IPS-18a (cell line): ENCODE data around the gene PCDH15.

Source experiments
- H3K27ac ChIP-seq: one replicate; pipeline ENCODE4 v1.5.1; 2013; ENCODE audit warnings: low read length
- H3K27me3 ChIP-seq: one replicate; pipeline ENCODE4 v1.6.1; 2013; ENCODE audit warnings: mild to moderate bottlenecking, low read length; ENCODE audit not compliant: control insufficient read depth, insufficient read depth
- H3K36me3 ChIP-seq: one replicate; pipeline ENCODE4 v1.6.1; 2013; ENCODE audit warnings: low read depth, low read length; ENCODE audit not compliant: control insufficient read depth
- H3K4me1 ChIP-seq: one replicate; pipeline ENCODE4 v1.6.1; 2013; ENCODE audit warnings: low read depth, low read length; ENCODE audit not compliant: control insufficient read depth
- H3K4me3 ChIP-seq: one replicate; pipeline ENCODE4 v1.5.1; 2013; ENCODE audit warnings: low read length
- H3K9ac ChIP-seq: one replicate; pipeline ENCODE4 v1.6.1; 2013; ENCODE audit warnings: mild to moderate bottlenecking, low read length, moderate library complexity
- H3K9me3 ChIP-seq: one replicate; pipeline ENCODE4 v1.6.1; 2013; ENCODE audit warnings: low read depth, low read length; ENCODE audit not compliant: control insufficient read depth

PCDH15 gene

DNA sequence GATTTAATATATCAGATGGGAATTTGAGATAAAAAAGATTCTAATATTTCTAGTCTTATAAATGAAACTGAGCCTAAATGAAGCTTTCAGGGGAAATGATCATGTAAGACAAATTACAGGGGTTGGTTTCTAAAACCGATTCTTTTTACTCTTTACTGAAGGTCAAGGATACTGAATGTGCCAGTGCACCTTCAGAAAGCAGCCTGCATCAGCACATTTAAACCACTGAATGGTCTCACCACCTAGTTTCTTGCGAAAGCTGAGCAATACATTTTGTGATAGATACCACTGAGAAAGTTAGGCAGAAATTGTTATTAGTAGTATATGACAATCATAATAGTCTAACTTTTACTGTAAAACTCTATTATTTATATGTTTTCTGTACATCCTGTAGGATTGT lies 180.7 kb downstream of the PCDH15 start:
- Histone ChIP-seq H3K27me3 (no peaks in the 10 kb centered on the region), H3K27ac (no peak overlapping the region), H3K4me1 (no peaks in the 10 kb centered on the region), H3K9me3 (no peaks in the 10 kb centered on the region), H3K9ac (no peak overlapping the region), H3K4me3 (no peak overlapping the region), H3K36me3 (no peaks in the 10 kb centered on the region)

DNA sequence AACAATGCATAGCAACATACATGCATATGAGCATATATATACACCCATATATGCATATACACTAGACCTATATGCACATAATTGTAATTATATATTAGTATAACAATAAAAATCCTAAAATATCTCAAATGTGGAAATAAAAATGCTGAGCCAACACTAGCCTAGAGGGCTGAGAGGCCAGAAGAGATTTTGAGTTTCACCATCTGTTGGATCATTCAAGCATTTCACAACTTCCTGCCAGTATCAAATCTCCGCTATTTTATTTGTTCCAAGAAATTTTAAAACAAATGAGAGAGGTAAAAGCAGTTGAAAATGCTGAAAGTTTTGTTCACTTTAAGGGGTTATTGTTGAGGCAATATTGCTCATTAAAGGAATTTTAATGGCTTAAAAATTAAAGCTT lies 187.0 kb downstream of the PCDH15 start:
- Histone ChIP-seq H3K9me3 (no peaks in the 10 kb centered on the region), H3K27me3 (no peaks in the 10 kb centered on the region), H3K36me3 (no peaks in the 10 kb centered on the region), H3K27ac (no peak overlapping the region), H3K9ac (no peak overlapping the region), H3K4me1 (no peaks in the 10 kb centered on the region), H3K4me3 (no peak overlapping the region)

DNA sequence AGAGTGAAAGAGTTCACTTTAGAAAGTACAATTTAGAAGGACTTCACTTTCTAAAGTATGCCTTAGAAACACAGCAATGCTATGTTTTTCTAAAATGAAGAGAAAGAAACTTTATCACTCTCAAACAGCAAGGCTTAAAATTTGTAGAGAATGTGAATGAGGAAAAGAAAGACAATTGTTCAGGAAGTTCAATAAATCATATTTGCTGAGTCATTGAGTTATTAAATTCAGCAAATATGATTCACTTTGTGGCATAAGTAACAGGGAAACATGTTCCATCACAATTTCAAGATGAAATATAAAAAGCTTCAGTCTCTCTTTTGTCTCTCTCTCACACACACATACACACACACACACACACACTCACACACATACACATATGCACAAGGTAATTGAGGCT lies 187.9 kb downstream of the PCDH15 start:
- H3K4me1 ChIP-seq = no peaks in the 10 kb centered on the region
- H3K27ac ChIP-seq = no peak overlapping the region
- H3K9ac ChIP-seq = no peak overlapping the region
- H3K27me3 ChIP-seq = no peaks in the 10 kb centered on the region
- H3K9me3 ChIP-seq = no peaks in the 10 kb centered on the region
- no peaks in the 10 kb centered on the region for H3K36me3 ChIP-seq
- H3K4me3 ChIP-seq = no peak overlapping the region

DNA sequence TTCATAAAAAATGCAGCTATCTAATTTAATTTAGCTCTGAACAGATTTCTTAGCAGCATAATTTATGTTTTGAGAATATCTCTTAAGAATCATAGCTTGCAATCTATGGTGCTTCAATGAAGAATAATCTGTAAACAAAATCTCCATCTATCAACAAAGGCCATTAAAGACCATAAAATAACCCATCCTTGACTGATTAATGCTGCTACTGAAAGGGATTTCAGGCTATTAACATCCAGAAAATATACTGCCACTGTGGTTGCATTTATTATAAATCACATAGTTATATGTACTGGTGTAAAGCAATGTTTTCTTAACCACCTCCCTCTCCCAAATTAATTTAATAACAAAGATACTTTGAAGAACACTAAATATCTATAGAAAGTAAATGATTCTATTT lies 191.6 kb downstream of the PCDH15 start:
- H3K9ac ChIP-seq = no peak overlapping the region
- H3K4me3 ChIP-seq = no peak overlapping the region
- no peaks in the 10 kb centered on the region for H3K9me3 ChIP-seq
- no peaks in the 10 kb centered on the region for H3K4me1 ChIP-seq
- H3K36me3 ChIP-seq = no peaks in the 10 kb centered on the region
- H3K27me3 ChIP-seq = no peaks in the 10 kb centered on the region
- no peak overlapping the region for H3K27ac ChIP-seq

DNA sequence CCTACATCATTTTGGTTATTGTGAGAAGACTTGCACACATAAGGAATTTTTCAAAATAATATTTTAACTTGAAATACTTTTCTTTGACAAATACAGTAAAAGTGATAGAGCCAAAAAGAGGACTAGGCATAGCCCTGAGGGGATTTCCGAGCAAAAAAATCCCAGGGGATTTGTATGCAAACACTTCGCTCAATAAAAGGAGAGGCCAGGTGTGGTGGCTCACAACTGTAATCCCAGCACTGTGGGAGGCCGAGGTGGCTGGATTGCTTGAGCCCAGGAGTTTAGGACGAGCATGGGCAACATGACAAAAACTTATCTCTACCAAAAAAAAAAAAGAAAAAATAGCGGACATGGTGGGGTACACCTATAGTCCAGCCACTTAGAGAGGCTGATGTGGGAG lies 193.0 kb downstream of the PCDH15 start:
- H3K9me3 ChIP-seq = no peaks in the 10 kb centered on the region
- no peaks in the 10 kb centered on the region for H3K4me1 ChIP-seq
- H3K27ac ChIP-seq = no peak overlapping the region
- no peak overlapping the region for H3K9ac ChIP-seq
- H3K36me3 ChIP-seq = no peaks in the 10 kb centered on the region
- H3K27me3 ChIP-seq = no peaks in the 10 kb centered on the region
- H3K4me3 ChIP-seq = no peak overlapping the region

DNA sequence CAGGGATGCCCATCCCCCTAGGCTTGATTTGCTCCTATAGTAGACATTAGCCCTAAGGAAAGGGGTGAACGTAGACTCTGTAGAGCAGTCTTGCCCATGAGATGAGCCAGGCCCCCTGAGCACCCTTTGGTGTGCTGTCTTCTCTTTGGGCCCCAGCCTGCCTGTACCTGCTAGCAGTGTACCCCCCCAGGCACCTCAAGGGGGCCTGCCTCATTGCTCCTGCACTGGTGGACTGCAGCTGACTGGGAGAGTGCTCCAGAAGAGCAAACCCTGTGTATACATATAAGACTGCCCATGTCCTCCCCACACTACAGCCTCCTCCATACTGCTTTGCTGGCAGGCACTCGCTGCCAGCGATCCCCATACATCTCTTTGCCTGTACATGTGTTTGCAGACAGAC lies 206.7 kb downstream of the PCDH15 start:
- H3K4me1 ChIP-seq = no peaks in the 10 kb centered on the region

DNA sequence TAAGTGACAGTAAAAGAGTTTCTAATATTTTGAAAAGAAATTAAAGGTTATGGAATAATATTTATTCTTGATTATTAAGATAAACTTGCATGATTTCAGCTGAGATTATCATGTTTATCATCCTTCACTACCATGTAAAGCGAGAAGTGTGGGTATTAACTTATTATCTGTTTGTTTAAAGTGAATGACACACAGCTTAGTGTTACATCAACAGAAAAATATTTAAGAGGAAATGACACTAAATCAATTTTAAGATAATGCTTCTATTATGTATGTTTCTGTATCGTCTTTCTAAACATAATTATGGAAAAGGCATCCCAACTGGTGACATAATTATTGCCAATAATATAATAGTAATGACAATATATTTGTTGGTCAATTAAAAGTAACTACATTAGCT lies 213.1 kb downstream of the PCDH15 start:
- no peaks in the 10 kb centered on the region for H3K9me3 ChIP-seq
- no peaks in the 10 kb centered on the region for H3K27me3 ChIP-seq
- H3K4me3 ChIP-seq = no peak overlapping the region
- H3K27ac ChIP-seq = no peak overlapping the region
- H3K9ac ChIP-seq = no peak overlapping the region
- no peaks in the 10 kb centered on the region for H3K4me1 ChIP-seq
- no peaks in the 10 kb centered on the region for H3K36me3 ChIP-seq

More for the DNA sequence above, 206.7 kb downstream of the PCDH15 start:
- Histone ChIP-seq H3K27me3 (no peaks in the 10 kb centered on the region), H3K9me3 (no peaks in the 10 kb centered on the region), H3K9ac (no peak overlapping the region), H3K36me3 (no peaks in the 10 kb centered on the region), H3K27ac (no peak overlapping the region), H3K4me3 (no peak overlapping the region)

DNA sequence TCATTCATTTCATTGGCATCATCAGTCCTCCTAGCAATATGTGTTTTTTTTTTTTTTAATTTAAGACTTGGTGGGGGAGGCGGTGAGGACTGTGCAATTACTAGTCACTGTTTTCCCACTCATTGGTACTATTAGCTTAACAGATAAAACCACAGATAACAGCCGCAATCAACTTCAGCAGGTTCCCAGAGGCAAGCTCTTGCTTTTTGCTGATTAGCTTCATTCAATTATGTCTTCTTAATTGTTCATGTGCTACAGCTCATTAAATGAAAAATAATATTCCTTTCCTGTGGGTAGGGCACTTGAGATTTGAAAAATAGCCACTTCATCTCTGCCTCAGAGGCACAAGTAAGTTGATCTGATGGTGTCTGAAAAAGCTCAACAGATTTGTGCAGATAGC lies 215.5 kb downstream of the PCDH15 start:
- Histone ChIP-seq H3K36me3 (no peaks in the 10 kb centered on the region), H3K4me1 (no peaks in the 10 kb centered on the region), H3K9me3 (no peaks in the 10 kb centered on the region), H3K4me3 (no peak overlapping the region), H3K9ac (no peak overlapping the region), H3K27ac (no peak overlapping the region), H3K27me3 (no peaks in the 10 kb centered on the region)

DNA sequence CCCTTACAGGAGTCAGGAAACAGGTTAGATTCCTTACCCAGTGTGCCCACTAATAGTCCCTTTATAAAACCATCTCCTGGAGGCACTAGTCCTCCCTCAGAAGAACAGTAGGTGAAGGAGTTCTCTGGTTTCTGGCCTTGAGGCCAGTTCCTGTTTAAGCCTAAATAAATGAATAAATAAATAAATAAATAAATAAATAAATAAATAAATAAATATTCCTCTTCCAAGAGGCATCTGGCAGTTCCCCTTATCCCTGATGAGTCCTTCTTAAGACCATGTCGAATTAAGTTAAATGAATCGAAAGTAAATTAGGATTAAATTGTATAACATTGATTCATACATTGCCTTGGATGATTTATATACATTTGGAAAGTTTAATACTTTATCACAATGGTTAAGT lies 223.3 kb downstream of the PCDH15 start:
- Histone ChIP-seq H3K27me3 (no peaks in the 10 kb centered on the region), H3K36me3 (no peaks in the 10 kb centered on the region)

DNA sequence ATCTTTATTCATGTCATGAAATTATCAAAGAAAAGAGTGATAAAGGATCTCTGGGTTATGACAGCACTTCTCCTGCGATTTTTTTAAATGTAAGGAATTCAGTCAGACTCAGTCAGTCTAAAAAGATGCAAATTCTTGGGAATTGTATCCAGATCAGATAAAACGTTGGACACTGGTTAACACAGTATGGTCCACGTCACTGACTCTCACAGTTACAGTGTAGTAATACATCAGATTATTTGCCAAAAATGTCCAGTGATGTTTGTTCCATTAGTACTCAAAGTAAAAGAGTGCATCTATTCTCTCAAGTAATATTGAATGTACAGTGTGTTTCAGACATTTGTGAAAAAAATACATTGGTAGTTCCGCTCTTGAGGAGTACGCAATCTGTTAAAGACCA lies 224.5 kb downstream of the PCDH15 start:
- Histone ChIP-seq H3K4me1 (no peaks in the 10 kb centered on the region), H3K9me3 (no peaks in the 10 kb centered on the region), H3K27me3 (no peaks in the 10 kb centered on the region), H3K9ac (no peak overlapping the region), H3K36me3 (no peaks in the 10 kb centered on the region), H3K4me3 (no peak overlapping the region), H3K27ac (no peak overlapping the region)

More for the DNA sequence above, 223.3 kb downstream of the PCDH15 start:
- no peak overlapping the region for H3K27ac ChIP-seq
- H3K9ac ChIP-seq = no peak overlapping the region
- H3K9me3 ChIP-seq = no peaks in the 10 kb centered on the region
- no peaks in the 10 kb centered on the region for H3K4me1 ChIP-seq
- no peak overlapping the region for H3K4me3 ChIP-seq

DNA sequence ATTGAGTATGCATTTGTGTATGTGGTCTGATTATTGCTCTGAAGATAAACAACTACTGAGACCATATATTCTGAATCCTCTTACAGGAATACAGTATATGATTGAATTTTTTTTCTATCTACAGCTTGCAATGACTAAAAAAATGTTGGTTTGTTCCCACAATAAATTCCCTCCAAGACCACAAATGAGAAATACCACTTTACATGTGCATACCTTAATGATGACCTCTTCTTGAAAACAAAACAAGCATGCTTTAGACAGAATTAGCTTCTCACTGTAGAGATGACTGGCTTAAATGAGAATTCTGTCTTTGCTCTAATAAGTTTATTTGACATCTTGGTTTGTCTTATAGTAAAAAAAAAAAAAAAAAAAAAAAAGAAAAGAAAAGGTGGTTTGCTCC lies 241.5 kb downstream of the PCDH15 start:
- no peak overlapping the region for H3K4me3 ChIP-seq
- no peak overlapping the region for H3K9ac ChIP-seq
- H3K4me1 ChIP-seq = no peaks in the 10 kb centered on the region
- H3K27ac ChIP-seq = no peak overlapping the region
- H3K27me3 ChIP-seq = no peaks in the 10 kb centered on the region
- H3K9me3 ChIP-seq = no peaks in the 10 kb centered on the region
- H3K36me3 ChIP-seq = no peaks in the 10 kb centered on the region

DNA sequence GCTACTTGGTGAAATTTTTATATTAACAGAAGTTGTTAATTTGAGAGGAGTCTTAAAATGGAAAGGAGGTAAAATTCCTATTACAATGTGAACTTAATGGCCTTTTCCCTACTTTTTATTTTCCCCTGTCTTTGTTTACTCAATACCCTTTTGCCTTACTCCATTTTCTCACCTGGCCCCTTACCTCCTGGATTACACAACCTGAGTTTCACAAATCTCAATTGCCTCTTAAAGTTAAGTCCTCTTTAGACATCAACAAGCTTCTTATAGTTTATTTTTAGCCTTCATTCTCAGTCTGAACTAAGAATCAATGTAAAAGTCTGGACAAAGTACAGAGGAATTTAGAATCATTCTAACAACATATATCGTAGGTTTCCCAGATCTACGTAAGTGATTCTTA lies 247.0 kb downstream of the PCDH15 start:
- Histone ChIP-seq H3K9ac (no peak overlapping the region), H3K27ac (no peak overlapping the region), H3K4me3 (no peak overlapping the region), H3K4me1 (no peaks in the 10 kb centered on the region), H3K9me3 (no peaks in the 10 kb centered on the region), H3K27me3 (no peaks in the 10 kb centered on the region), H3K36me3 (no peaks in the 10 kb centered on the region)
